H9 (cell line): ENCODE results near the gene CTXN1. TPM values are rescaled to one million over a fixed set of nuclear protein-coding genes. Genes with fewer than 3 reads are reported as not detected.

Experiments
- DNase-seq: peaks from one replicate; pipeline ENCODE4 v3.0.0-alpha.2; 2017
- H2AFZ ChIP-seq: one replicate; pipeline ENCODE4 v1.6.1; 2013; ENCODE audit warnings: mild to moderate bottlenecking, low read length, control low read depth, moderate library complexity
- H2AK5ac ChIP-seq: 2 replicates; pipeline ENCODE4 v1.6.1; 2013; ENCODE audit warnings: low read length, control low read depth, mixed read lengths; ENCODE audit not compliant: insufficient read length
- H2BK120ac ChIP-seq: one replicate; pipeline ENCODE4 v1.6.1; 2013; ENCODE audit warnings: low read depth, mild to moderate bottlenecking, low read length, control low read depth, inconsistent platforms; ENCODE audit not compliant: poor library complexity, severe bottlenecking
- H2BK12ac ChIP-seq: 2 replicates; pipeline ENCODE4 v1.6.1; 2013; ENCODE audit warnings: low read length, control low read depth, mixed read lengths, low read depth; ENCODE audit not compliant: insufficient read length
- H2BK15ac ChIP-seq: 2 replicates; pipeline ENCODE4 v1.6.1; 2013; ENCODE audit warnings: low read depth, low read length, control low read depth
- H2BK20ac ChIP-seq: one replicate; pipeline ENCODE4 v1.6.1; 2013; ENCODE audit warnings: low read depth, mild to moderate bottlenecking, low read length, control low read depth, inconsistent platforms; ENCODE audit not compliant: poor library complexity, severe bottlenecking
- H2BK5ac ChIP-seq: 2 replicates; pipeline ENCODE4 v1.6.1; 2013; ENCODE audit warnings: low read length, control low read depth, mixed read lengths; ENCODE audit not compliant: insufficient read length
- H3K14ac ChIP-seq: 2 replicates; pipeline ENCODE4 v1.6.1; 2013; ENCODE audit warnings: low read length, control low read depth; ENCODE audit not compliant: insufficient read depth
- H3K18ac ChIP-seq: 2 replicates; pipeline ENCODE4 v1.6.1; 2013; ENCODE audit warnings: low read depth, mild to moderate bottlenecking, mixed read lengths, low read length, control low read depth; ENCODE audit not compliant: insufficient read length
- H3K23ac ChIP-seq: 2 replicates; pipeline ENCODE4 v1.6.1; 2013; ENCODE audit warnings: low read length, control low read depth, mixed read lengths, low read depth; ENCODE audit not compliant: insufficient read length
- H3K23me2 ChIP-seq: 2 replicates; pipeline ENCODE4 v1.6.1; 2013; ENCODE audit warnings: low read depth, mild to moderate bottlenecking, mixed read lengths, low read length, control low read depth; ENCODE audit not compliant: insufficient read length, poor library complexity, severe bottlenecking
- H3K27ac ChIP-seq: 2 replicates; pipeline ENCODE4 v1.5.1; 2013; ENCODE audit warnings: low read length, control low read depth, mixed read lengths, low read depth; ENCODE audit not compliant: insufficient read length
- H3K27me3 ChIP-seq: 2 replicates; pipeline ENCODE4 v1.6.1; 2013; ENCODE audit warnings: low read length, control low read depth, inconsistent platforms; ENCODE audit not compliant: insufficient read depth
- H3K4ac ChIP-seq: 2 replicates; pipeline ENCODE4 v1.6.1; 2013; ENCODE audit warnings: low read depth, mild to moderate bottlenecking, control low read depth, inconsistent platforms, low read length, moderate library complexity
- H3K4me1 ChIP-seq: 2 replicates; pipeline ENCODE4 v1.6.1; 2013; ENCODE audit warnings: low read length, control low read depth, inconsistent platforms; ENCODE audit not compliant: insufficient read depth
- H3K4me2 ChIP-seq: 2 replicates; pipeline ENCODE4 v1.6.1; 2013; ENCODE audit warnings: low read length, control low read depth, mixed read lengths; ENCODE audit not compliant: insufficient read length, insufficient read depth
- H3K56ac ChIP-seq: 2 replicates; pipeline ENCODE4 v1.6.1; 2013; ENCODE audit warnings: low read depth, mild to moderate bottlenecking, mixed read lengths, low read length, control low read depth; ENCODE audit not compliant: insufficient read length
- H3K79me1 ChIP-seq: 2 replicates; pipeline ENCODE4 v1.6.1; 2013; ENCODE audit warnings: low read depth, mild to moderate bottlenecking, moderate library complexity, low read length, control low read depth, inconsistent platforms; ENCODE audit not compliant: insufficient read depth, poor library complexity, severe bottlenecking
- H3K79me2 ChIP-seq: 2 replicates; pipeline ENCODE4 v1.6.1; 2013; ENCODE audit warnings: low read length, control low read depth, inconsistent platforms; ENCODE audit not compliant: insufficient read depth
- H3K9ac ChIP-seq: 2 replicates; pipeline ENCODE4 v1.6.1; 2013; ENCODE audit warnings: low read length, control low read depth, mixed read lengths; ENCODE audit not compliant: insufficient read length; ENCODE audit errors: extremely low read depth
- H3K9me3 ChIP-seq: one replicate; pipeline ENCODE4 v1.6.1; 2013; ENCODE audit warnings: low read depth, low read length, inconsistent platforms; ENCODE audit not compliant: control insufficient read depth
- H3T11ph ChIP-seq: one replicate; pipeline ENCODE4 v1.6.1; 2013; ENCODE audit warnings: mild to moderate bottlenecking, low read length, control low read depth, inconsistent platforms
- H4K20me1 ChIP-seq: one replicate; pipeline ENCODE4 v1.6.1; 2013; ENCODE audit not compliant: control insufficient read depth, insufficient read length, insufficient read depth
- H4K5ac ChIP-seq: 2 replicates; pipeline ENCODE4 v1.6.1; 2013; ENCODE audit warnings: low read depth, mild to moderate bottlenecking, mixed read lengths, low read length, control low read depth; ENCODE audit not compliant: insufficient read length
- H4K8ac ChIP-seq: replicated peaks from 2 replicates; pipeline ENCODE4 v1.6.1; 2013; ENCODE audit warnings: low read length, control low read depth, mixed read lengths, low read depth; ENCODE audit not compliant: insufficient read length
- H4K91ac ChIP-seq: 2 replicates; pipeline ENCODE4 v1.6.1; 2013; ENCODE audit warnings: low read depth, mild to moderate bottlenecking, moderate library complexity, mixed read lengths, low read length, control low read depth; ENCODE audit not compliant: insufficient read length
- H3K27ac Mint-ChIP-seq, 3 experiments: 2 replicates in 2 of 3; 3 replicates in 1 of 3; pipeline ENCODE4 v1.8.0; 2020 to 2021; ENCODE audit warnings: mixed read lengths in 3 of 3, mild to moderate bottlenecking in 1 of 3, moderate library complexity in 1 of 3
- H3K27me3 Mint-ChIP-seq: 2 replicates; pipeline ENCODE4 v1.8.0; 2021; ENCODE audit warnings: low read depth, mild to moderate bottlenecking, moderate library complexity, mixed read lengths
- H3K36me3 Mint-ChIP-seq, 3 experiments: 2 replicates in 2 of 3; 3 replicates in 1 of 3; pipeline ENCODE4 v1.8.0; 2020 to 2021; ENCODE audit warnings: low read depth in 3 of 3, mixed read lengths in 3 of 3; ENCODE audit not compliant: insufficient read depth in 1 of 3
- H3K4me1 Mint-ChIP-seq, 2 experiments: 2 replicates each; pipeline ENCODE4 v1.8.0; 2020; ENCODE audit warnings: mixed read lengths in 2 of 2
- H3K4me3 Mint-ChIP-seq, 2 experiments: 2 replicates in 1 of 2; 3 replicates in 1 of 2; pipeline ENCODE4 v1.8.0; 2020 to 2021; ENCODE audit warnings: mild to moderate bottlenecking in 2 of 2, mixed read lengths in 2 of 2, moderate library complexity in 1 of 2
- H3K9me3 Mint-ChIP-seq, 2 experiments: 2 replicates in 1 of 2; 3 replicates in 1 of 2; pipeline ENCODE4 v1.8.0; 2020; ENCODE audit warnings: mild to moderate bottlenecking in 2 of 2, mixed read lengths in 2 of 2, moderate library complexity in 1 of 2
- WGBS: extraction: QIAGEN DNeasy Blood & Tissue Kit; methylation state at CpG from one replicate; pipeline ENCODE4 v1.1.7; 2013; ENCODE audit warnings: missing lambda C conversion rate, low lambda C conversion rate, mixed read lengths; ENCODE audit not compliant: insufficient read length; ENCODE audit errors: extremely low coverage; 5-methylcytosine and 5-hydroxymethylcytosine counted together
- total RNA-seq: library from RNA; stranded (reverse); gene quantifications from 2 replicates; pipeline ENCODE4 v1.2.1, GENCODE V29; 2021
- TF ChIP-seq, protein P1 (sequence below): fragments of 200-600 bp; sonication (generic); conservative IDR thresholded peaks from 3 replicates; pipeline ENCODE4 v1.8.0; 2021; ENCODE audit warnings: antibody characterized with exemption, mild to moderate bottlenecking

Gene CTXN1
- total RNA-seq, 1 experiment from 2014 or later: 22.7 TPM

DNA sequence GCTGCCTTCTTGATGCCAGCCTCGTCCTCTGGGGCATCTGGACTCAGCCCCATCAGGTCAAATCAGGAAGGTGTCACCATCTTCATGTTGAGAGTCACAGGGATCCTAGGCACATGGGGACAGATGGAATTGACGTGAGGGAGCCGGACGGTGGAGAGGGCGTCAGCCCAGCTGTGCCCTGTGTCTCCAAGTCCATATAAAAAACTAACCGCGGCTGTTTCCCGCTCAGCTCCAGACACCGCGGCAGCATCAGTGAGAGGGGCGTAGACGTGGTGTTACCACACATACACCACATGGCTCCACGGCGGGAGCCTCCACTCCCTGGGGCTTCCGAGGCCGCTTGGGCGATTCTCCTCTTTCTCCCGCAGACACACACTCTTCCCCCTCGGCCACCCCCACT, 46.1 kb downstream of the CTXN1 start:
- Histone ChIP-seq H4K91ac (no peak overlapping the region), H2BK15ac (no peak overlapping the region), H3K23ac (no peak overlapping the region), H2BK20ac (no peak overlapping the region), H2AFZ (no peak overlapping the region), H3K23me2 (no peaks in the 10 kb centered on the region), H3K27me3 (no peaks in the 10 kb centered on the region), H4K8ac (no peak overlapping the region), H3K56ac (no peak overlapping the region), H3K14ac (no peak overlapping the region), H3K9me3 (no peaks in the 10 kb centered on the region), H3K18ac (no peak overlapping the region), H3K79me2 (no peaks in the 10 kb centered on the region), H3K27ac (no peak overlapping the region), H3K4me2 (no peak overlapping the region), H3K4me1 (no peaks in the 10 kb centered on the region), H2AK5ac (no peak overlapping the region), H3K79me1 (no peaks in the 10 kb centered on the region), H2BK120ac (no peak overlapping the region), H3K4ac (no peak overlapping the region), H3K9ac (no peak overlapping the region), H4K20me1 (no peaks in the 10 kb centered on the region), H3T11ph (no peak overlapping the region), H2BK5ac (no peak overlapping the region), H4K5ac (no peak overlapping the region), H2BK12ac (no peak overlapping the region)
- no peak for DNase-seq
- Mint-ChIP-seq H3K27ac (no peak overlapping the region; a peak in 1 of 7 replicates), H3K9me3 (peaks cover 5 to 10% of the 10 kb centered on the region in 2 experiments; a peak in 3 of 5 replicates), H3K4me3 (no peak overlapping the region), H3K27me3 (peaks cover 6% of the 10 kb centered on the region), H3K36me3 (no peaks in the 10 kb centered on the region), H3K4me1 (0 out of 4 replicates have a peak, but pooled peaks cover under 1 to 2% of the 10 kb centered on the region in 2 experiments)
- TF ChIP-seq, protein P1, sequence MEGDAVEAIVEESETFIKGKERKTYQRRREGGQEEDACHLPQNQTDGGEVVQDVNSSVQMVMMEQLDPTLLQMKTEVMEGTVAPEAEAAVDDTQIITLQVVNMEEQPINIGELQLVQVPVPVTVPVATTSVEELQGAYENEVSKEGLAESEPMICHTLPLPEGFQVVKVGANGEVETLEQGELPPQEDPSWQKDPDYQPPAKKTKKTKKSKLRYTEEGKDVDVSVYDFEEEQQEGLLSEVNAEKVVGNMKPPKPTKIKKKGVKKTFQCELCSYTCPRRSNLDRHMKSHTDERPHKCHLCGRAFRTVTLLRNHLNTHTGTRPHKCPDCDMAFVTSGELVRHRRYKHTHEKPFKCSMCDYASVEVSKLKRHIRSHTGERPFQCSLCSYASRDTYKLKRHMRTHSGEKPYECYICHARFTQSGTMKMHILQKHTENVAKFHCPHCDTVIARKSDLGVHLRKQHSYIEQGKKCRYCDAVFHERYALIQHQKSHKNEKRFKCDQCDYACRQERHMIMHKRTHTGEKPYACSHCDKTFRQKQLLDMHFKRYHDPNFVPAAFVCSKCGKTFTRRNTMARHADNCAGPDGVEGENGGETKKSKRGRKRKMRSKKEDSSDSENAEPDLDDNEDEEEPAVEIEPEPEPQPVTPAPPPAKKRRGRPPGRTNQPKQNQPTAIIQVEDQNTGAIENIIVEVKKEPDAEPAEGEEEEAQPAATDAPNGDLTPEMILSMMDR: no peak
- WGBS: no CpG with 5 or more reads among the region's 19 CpGs
